Brain microvascular endothelial cell (primary cell): ENCODE results near the gene PC.

Source experiments
- DNase-seq: peaks from one replicate; pipeline ENCODE4 v3.0.0-alpha.2; 2020
- H3K27ac ChIP-seq: fragments of 250-450 bp; sonication (Bioruptor Pico); 2 replicates; pipeline ENCODE4 v1.5.1; 2020; ENCODE audit warnings: mild to moderate bottlenecking, moderate library complexity
- H3K27me3 ChIP-seq: fragments of 250-450 bp; sonication (Bioruptor Pico); replicated peaks from 2 replicates; pipeline ENCODE4 v1.5.1; 2020; ENCODE audit warnings: mild to moderate bottlenecking
- H3K36me3 ChIP-seq: fragments of 250-450 bp; sonication (Bioruptor Pico); replicated peaks from 2 replicates; pipeline ENCODE4 v1.5.1; 2020; ENCODE audit warnings: mild to moderate bottlenecking
- H3K4me3 ChIP-seq: 2 replicates; pipeline ENCODE4 v1.5.1; 2011; ENCODE audit warnings: low read depth, mild to moderate bottlenecking, control low read depth, low read length, moderate library complexity
- in situ Hi-C: cut with HindIII; loops from 2 replicates; pipeline ENCODE4 v1.10.0; 2017; ENCODE audit warnings: low sequenced_read_pairs, low pct_ligation_motif_present
- TF ChIP-seq, protein P1 (sequence below): IDR thresholded peaks from 2 replicates; pipeline ENCODE4 v1.5.1; 2011; ENCODE audit warnings: low read depth, mild to moderate bottlenecking, moderate library complexity, low read length, control low read depth, inconsistent platforms; ENCODE audit errors: missing control alignments

The PC gene

DNA sequence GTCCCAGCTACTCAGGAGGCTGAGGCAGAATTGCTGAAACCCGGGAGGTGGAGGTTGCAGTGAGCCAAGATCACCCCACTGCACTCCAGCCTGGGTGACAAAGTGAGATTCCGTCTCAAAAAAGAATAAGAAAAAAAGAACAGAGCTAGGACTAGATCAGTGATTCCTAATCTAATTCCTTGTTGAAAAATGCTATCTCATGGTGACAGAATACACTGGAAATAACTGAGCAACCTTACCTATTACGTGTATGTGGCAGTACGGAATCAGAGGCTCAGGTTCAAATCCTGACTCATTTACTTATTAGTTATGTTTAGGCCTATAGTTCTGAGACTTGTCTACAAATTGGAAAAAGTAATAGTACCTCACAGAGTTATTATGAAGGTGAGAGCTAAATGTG lies 134.5 kb downstream of the PC start:
- H3K4me3 ChIP-seq, result no peak overlapping the region
- DNase-seq, result no peak
- no peaks in the 10 kb centered on the region for H3K27me3 ChIP-seq
- no peaks in the 10 kb centered on the region for H3K36me3 ChIP-seq
- TF ChIP-seq, protein P1, sequence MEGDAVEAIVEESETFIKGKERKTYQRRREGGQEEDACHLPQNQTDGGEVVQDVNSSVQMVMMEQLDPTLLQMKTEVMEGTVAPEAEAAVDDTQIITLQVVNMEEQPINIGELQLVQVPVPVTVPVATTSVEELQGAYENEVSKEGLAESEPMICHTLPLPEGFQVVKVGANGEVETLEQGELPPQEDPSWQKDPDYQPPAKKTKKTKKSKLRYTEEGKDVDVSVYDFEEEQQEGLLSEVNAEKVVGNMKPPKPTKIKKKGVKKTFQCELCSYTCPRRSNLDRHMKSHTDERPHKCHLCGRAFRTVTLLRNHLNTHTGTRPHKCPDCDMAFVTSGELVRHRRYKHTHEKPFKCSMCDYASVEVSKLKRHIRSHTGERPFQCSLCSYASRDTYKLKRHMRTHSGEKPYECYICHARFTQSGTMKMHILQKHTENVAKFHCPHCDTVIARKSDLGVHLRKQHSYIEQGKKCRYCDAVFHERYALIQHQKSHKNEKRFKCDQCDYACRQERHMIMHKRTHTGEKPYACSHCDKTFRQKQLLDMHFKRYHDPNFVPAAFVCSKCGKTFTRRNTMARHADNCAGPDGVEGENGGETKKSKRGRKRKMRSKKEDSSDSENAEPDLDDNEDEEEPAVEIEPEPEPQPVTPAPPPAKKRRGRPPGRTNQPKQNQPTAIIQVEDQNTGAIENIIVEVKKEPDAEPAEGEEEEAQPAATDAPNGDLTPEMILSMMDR, result no peak
- H3K27ac ChIP-seq, result no peak overlapping the region
- in situ Hi-C loops, result no loop called here

DNA sequence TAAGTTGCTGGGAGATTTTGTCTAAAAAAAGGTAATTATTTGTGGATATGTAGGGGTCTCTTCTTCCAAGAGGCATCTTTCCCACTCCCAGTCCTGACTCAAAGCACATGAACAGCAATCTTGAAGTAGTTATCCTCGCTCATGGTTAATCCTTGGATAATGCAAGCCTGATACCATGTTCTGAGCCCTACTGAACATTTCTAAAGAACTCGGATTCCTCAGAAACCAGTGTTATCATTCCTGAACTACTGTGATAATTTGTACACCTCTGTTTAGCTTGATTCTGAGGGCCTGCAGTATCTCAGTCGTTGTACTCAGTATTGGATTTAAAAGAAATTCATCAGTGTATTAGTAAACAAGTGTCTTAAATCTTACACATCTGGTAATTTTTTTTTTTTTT lies 137.3 kb downstream of the PC start:
- TF ChIP-seq, protein P1, result no peak
- in situ Hi-C loops, result no loop called here
- H3K36me3 ChIP-seq, result no peaks in the 10 kb centered on the region
- DNase-seq, result no peak
- H3K27ac ChIP-seq, result no peak overlapping the region
- no peak overlapping the region for H3K4me3 ChIP-seq
- no peaks in the 10 kb centered on the region for H3K27me3 ChIP-seq

DNA sequence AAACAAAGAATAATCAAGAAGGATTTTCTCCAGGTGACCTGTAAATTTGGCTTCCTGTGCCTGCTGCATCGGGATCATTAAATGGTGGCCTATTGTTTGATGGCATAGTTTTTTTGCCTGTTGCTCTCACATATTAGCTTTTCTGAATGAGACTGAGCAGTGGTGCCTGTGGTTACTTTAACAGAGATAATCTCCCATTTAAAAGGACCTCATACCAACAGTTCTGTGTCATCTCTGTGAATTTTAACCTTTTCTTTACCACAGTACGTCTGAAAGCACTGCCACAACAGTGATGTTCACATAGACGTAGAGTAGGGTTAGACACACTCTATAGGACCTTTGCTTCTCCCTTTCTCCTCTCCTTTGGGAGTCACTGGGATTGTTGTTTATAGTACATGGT lies 137.8 kb downstream of the PC start:
- DNase-seq, result no peak
- TF ChIP-seq, protein P1, result no peak
- no peaks in the 10 kb centered on the region for H3K36me3 ChIP-seq
- in situ Hi-C loops, result no loop called here
- H3K27ac ChIP-seq, result no peak overlapping the region
- H3K4me3 ChIP-seq, result no peak overlapping the region
- no peaks in the 10 kb centered on the region for H3K27me3 ChIP-seq

DNA sequence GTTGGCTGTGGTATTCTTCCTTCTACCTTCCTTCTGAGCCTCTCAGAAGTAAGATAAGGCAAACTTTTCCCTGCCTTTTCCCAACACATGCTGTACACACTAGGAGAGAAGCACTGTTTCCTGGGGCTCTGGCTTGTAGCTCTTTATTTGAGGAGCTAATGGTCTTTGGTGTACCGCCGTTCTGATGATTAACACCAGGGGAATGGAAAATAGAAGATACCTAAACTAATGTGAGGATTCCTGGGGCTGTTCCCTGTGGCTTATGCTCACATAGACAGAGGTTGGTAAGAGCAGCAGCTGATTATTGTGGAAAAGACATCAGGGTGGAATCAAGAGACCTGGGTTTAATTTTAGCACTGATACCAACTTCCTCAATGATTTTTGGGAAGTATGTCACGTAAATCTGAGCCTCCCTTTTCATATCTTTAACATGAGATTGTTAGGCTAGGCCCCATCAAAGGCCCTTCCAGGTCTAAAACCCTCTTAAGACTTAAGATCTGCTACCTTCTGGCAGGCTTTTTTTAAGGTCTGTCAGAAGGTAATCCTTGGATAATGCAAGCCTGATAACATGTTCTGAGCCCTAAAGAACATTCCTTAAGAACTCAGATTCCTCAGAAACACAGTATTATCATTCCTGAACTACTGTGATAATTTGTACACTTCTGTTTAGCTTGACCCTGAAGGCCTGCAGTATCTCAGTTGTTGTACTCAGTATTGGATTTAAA lies 139.8 kb downstream of the PC start:
- no peak overlapping the region for H3K27ac ChIP-seq
- DNase-seq, result no peak

DNA sequence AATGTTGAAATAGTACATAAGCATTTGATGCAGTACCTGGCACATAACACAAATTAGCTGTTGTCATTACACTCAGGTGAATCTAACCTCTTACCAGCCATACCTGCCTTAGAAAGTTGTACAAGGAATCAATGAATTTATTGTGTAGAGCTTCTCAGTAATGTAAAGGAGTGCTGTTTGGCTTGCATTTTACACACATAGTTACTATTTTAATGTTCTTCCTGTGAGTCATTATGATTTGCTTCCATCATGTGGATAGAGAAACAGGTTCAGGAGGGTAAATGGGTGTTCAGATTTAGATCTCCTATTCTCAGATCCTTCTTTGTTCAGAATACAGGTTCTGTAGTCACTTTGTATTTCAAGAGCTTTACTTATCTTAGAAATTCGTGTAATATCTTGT lies 142.5 kb downstream of the PC start:
- in situ Hi-C loops, result no loop called here

More for the DNA sequence above, 139.8 kb downstream of the PC start:
- in situ Hi-C loops, result no loop called here
- Histone ChIP-seq H3K27me3 (no peaks in the 10 kb centered on the region), H3K36me3 (no peaks in the 10 kb centered on the region), H3K4me3 (no peak overlapping the region)
- TF ChIP-seq, protein P1, result no peak

More for the DNA sequence above, 142.5 kb downstream of the PC start:
- no peaks in the 10 kb centered on the region for H3K36me3 ChIP-seq
- TF ChIP-seq, protein P1, result no peak
- H3K4me3 ChIP-seq, result no peak overlapping the region
- H3K27me3 ChIP-seq, result no peaks in the 10 kb centered on the region
- no peak for DNase-seq
- no peak overlapping the region for H3K27ac ChIP-seq
